SU-DHL-6 (cell line): ENCODE results near the gene FSIP1.

Source experiments
- H2AFZ ChIP-seq: fragments of 200-600 bp; sonication (generic); 2 replicates; pipeline ENCODE4 v1.6.1; 2014; ENCODE audit warnings: low read depth, mild to moderate bottlenecking, moderate library complexity, mixed read lengths, antibody characterized with exemption, low read length; ENCODE audit not compliant: severe bottlenecking
- H3F3A ChIP-seq: fragments of 200-600 bp; shearing (Covaris generic); 2 replicates; pipeline ENCODE4 v1.6.0; 2016; ENCODE audit warnings: antibody characterized with exemption, mild to moderate bottlenecking; ENCODE audit not compliant: insufficient read depth
- H3K27ac ChIP-seq: fragments of 200-600 bp; sonication (generic); 2 replicates; pipeline ENCODE4 v1.5.1; 2016; ENCODE audit warnings: low read depth, mild to moderate bottlenecking, low read length, moderate library complexity, mixed read lengths
- H3K27me3 ChIP-seq: fragments of 200-600 bp; sonication (generic), shearing (Covaris generic); 2 replicates; pipeline ENCODE4 v1.6.0; 2014; ENCODE audit warnings: mild to moderate bottlenecking, low read length
- H3K36me3 ChIP-seq: fragments of 200-600 bp; sonication (generic); 2 replicates; pipeline ENCODE4 v1.6.1; 2014; ENCODE audit warnings: mild to moderate bottlenecking, low read length, mixed read lengths
- H3K4me2 ChIP-seq: fragments of 300-600, 200-600 bp; shearing (Covaris generic), sonication (generic); 2 replicates; pipeline ENCODE4 v1.6.0; 2014; ENCODE audit warnings: low read length, low read depth, mild to moderate bottlenecking; ENCODE audit not compliant: poor library complexity, severe bottlenecking
- H3K4me3 ChIP-seq: fragments of 200-600 bp; sonication (generic); 2 replicates; pipeline ENCODE4 v1.5.1; 2014; ENCODE audit warnings: antibody characterized with exemption, low read length, mild to moderate bottlenecking, mixed read lengths; ENCODE audit not compliant: insufficient read depth, poor library complexity, severe bottlenecking
- H3K79me2 ChIP-seq: fragments of 200-600 bp; sonication (generic); 2 replicates; pipeline ENCODE4 v1.6.1; 2014; ENCODE audit warnings: mild to moderate bottlenecking, low read length, moderate library complexity; ENCODE audit not compliant: insufficient read depth
- H3K9ac ChIP-seq: fragments of 200-600 bp; sonication (generic); 2 replicates; pipeline ENCODE4 v1.7.0; 2014; ENCODE audit warnings: mild to moderate bottlenecking, low read length
- H3K9me2 ChIP-seq: fragments of 200-600 bp; sonication (generic); replicated peaks from 2 replicates; pipeline ENCODE4 v1.6.1; 2014; ENCODE audit warnings: low read length; ENCODE audit not compliant: insufficient read depth
- H3K9me3 ChIP-seq: fragments of 200-600 bp; sonication (generic); 2 replicates; pipeline ENCODE4 v1.6.1; 2014; ENCODE audit warnings: low read length, mixed read lengths; ENCODE audit not compliant: insufficient read depth
- H4K20me1 ChIP-seq: fragments of 200-600 bp; sonication (generic); 2 replicates; pipeline ENCODE4 v1.6.1; 2014; ENCODE audit warnings: low read depth, mild to moderate bottlenecking, antibody characterized with exemption, low read length, moderate library complexity, mixed read lengths
- CTCF ChIP-seq: fragments of 200-600 bp; sonication (generic); IDR thresholded peaks from one replicate; pipeline ENCODE4 v1.5.1; 2017; ENCODE audit warnings: antibody characterized with exemption, mild to moderate bottlenecking, low read length, moderate library complexity; ENCODE audit not compliant: insufficient read depth, poor library complexity, severe bottlenecking
- EZH2phosphoT487 ChIP-seq: fragments of 200-600 bp; sonication (generic), shearing (Covaris generic); conservative IDR thresholded peaks from 2 replicates; pipeline ENCODE4 v1.6.1; 2018; ENCODE audit warnings: mild to moderate bottlenecking, antibody characterized with exemption, low read length, moderate library complexity, mixed read lengths

Gene FSIP1

GRCh38 chr15:39629906-39630305 lies 152.7 kb downstream of the FSIP1 start:
- Histone ChIP-seq H4K20me1 (no peaks in the 10 kb centered on the region), H2AFZ (no peak overlapping the region), H3K4me2 (no peak overlapping the region), H3K9me2 (no peaks in the 10 kb centered on the region), H3K36me3 (no peaks in the 10 kb centered on the region), H3K9me3 (no peaks in the 10 kb centered on the region), H3K79me2 (no peaks in the 10 kb centered on the region), H3K4me3 (no peak overlapping the region), H3K9ac (no peak overlapping the region), H3F3A (no peaks in the 10 kb centered on the region), H3K27ac (no peak overlapping the region), H3K27me3 (no peaks in the 10 kb centered on the region)
- no peak for TF ChIP-seq EZH2phosphoT487

- H4K20me1 ChIP-seq: no peaks in the 10 kb centered on the region
- H2AFZ ChIP-seq: no peak overlapping the region
- H3K27ac ChIP-seq: no peak overlapping the region
- no peak overlapping the region for H3K9ac ChIP-seq
- no peaks in the 10 kb centered on the region for H3K9me2 ChIP-seq
- H3K4me3 ChIP-seq: no peak overlapping the region
- no peaks in the 10 kb centered on the region for H3K36me3 ChIP-seq
- H3K4me2 ChIP-seq: no peak overlapping the region
- no peaks in the 10 kb centered on the region for H3K9me3 ChIP-seq
- TF ChIP-seq EZH2phosphoT487: no peak
- TF ChIP-seq CTCF: no peak
- H3K27me3 ChIP-seq: no peaks in the 10 kb centered on the region
- H3F3A ChIP-seq: no peaks in the 10 kb centered on the region
- no peaks in the 10 kb centered on the region for H3K79me2 ChIP-seq
Observed at GRCh38 chr15:39629371-39629770, 153.3 kb downstream of the FSIP1 start.

- Histone ChIP-seq H4K20me1 (no peaks in the 10 kb centered on the region), H3K4me3 (no peak overlapping the region), H3K27ac (no peak overlapping the region), H2AFZ (no peak overlapping the region), H3K9me3 (no peaks in the 10 kb centered on the region), H3F3A (no peaks in the 10 kb centered on the region), H3K36me3 (no peaks in the 10 kb centered on the region), H3K9me2 (no peaks in the 10 kb centered on the region), H3K79me2 (no peaks in the 10 kb centered on the region), H3K27me3 (no peaks in the 10 kb centered on the region), H3K4me2 (no peak overlapping the region), H3K9ac (no peak overlapping the region)
- TF ChIP-seq EZH2phosphoT487 (no peak), CTCF (no peak)
Observed at GRCh38 chr15:39628546-39629257, 153.9 kb downstream of the FSIP1 start.

GRCh38 chr15:39628144-39628508 lies 154.5 kb downstream of the FSIP1 start:
- Histone ChIP-seq H3F3A (no peaks in the 10 kb centered on the region), H3K36me3 (no peaks in the 10 kb centered on the region), H3K27ac (no peak overlapping the region), H3K4me3 (no peak overlapping the region), H3K9me3 (no peaks in the 10 kb centered on the region), H3K4me2 (no peak overlapping the region), H3K9me2 (no peaks in the 10 kb centered on the region), H3K79me2 (no peaks in the 10 kb centered on the region), H3K27me3 (no peaks in the 10 kb centered on the region), H4K20me1 (no peaks in the 10 kb centered on the region), H2AFZ (no peak overlapping the region), H3K9ac (no peak overlapping the region)
- TF ChIP-seq CTCF (no peak), EZH2phosphoT487 (no peak)
